ENCODE measurements around the gene POLR3H.

Gene POLR3H

DNA sequence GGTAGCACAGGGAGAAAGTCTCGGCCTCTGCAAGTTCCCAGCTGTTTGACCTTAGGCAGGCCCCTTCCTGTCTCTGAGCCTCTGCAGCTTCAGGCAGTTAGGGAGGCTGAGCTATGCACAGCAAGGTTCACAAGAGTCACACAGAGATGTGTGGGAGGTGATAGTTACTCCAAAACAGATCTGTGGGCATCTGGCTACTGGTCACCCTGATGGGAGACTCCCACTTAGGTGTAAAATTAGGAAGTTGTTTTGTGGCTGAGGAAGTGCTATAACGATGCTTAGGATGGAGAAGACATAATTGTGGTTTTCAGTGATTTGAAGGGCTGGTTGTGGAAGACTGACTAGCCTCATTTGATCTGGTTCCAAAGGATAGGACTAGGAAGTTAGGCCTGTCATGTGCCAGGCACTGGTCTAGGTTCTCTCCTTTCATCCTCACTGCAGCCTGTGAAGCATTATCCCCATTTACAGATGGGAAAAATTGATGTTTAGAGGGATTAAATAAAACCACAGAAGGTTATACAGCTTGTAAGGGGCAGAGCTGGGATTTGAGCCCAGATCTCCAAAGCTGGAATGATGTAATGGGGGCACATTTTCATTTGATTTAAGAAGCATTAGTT is 61.8 kb downstream of the POLR3H start:
- H3K4me3 ChIP-seq (ENCODE audit: control insufficient read depth, low read depth, low read length), result no peak overlapping the region
- TF ChIP-seq, protein P1, sequence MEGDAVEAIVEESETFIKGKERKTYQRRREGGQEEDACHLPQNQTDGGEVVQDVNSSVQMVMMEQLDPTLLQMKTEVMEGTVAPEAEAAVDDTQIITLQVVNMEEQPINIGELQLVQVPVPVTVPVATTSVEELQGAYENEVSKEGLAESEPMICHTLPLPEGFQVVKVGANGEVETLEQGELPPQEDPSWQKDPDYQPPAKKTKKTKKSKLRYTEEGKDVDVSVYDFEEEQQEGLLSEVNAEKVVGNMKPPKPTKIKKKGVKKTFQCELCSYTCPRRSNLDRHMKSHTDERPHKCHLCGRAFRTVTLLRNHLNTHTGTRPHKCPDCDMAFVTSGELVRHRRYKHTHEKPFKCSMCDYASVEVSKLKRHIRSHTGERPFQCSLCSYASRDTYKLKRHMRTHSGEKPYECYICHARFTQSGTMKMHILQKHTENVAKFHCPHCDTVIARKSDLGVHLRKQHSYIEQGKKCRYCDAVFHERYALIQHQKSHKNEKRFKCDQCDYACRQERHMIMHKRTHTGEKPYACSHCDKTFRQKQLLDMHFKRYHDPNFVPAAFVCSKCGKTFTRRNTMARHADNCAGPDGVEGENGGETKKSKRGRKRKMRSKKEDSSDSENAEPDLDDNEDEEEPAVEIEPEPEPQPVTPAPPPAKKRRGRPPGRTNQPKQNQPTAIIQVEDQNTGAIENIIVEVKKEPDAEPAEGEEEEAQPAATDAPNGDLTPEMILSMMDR (IDR thresholded peaks at IDR 0.05; ENCODE audit: control insufficient read depth, insufficient read depth, low read depth, low read length, missing control alignments), result no peak
- DNase-seq (ENCODE audit: low read depth), result peak; percentile 43

DNA sequence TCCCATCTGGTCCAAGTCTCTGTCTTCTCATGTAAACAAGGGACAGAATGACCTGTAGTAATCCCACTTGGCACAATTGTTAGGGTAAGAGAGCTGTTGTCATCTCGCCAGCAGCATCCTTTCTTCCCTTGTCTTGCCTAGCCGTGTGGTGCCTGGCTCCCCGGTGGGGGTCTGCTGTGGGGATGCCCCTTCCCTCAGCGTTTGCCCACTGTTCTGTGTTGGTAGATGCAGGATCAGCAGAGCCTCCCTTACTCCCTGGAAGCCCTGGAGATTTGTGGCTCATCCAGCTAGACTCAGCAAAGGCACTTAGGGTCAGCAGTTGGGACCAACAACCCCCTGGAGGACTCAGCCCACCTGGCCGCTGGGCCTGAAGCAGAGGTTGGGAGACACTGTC is 62.3 kb downstream of the POLR3H start:
- H3K4me3 ChIP-seq (ENCODE audit: control insufficient read depth, low read depth, low read length), result no peak overlapping the region
- TF ChIP-seq, protein P1 (IDR thresholded peaks at IDR 0.05; ENCODE audit: control insufficient read depth, insufficient read depth, low read depth, low read length, missing control alignments), result no peak
- DNase-seq (ENCODE audit: low read depth), result no peak

DNA sequence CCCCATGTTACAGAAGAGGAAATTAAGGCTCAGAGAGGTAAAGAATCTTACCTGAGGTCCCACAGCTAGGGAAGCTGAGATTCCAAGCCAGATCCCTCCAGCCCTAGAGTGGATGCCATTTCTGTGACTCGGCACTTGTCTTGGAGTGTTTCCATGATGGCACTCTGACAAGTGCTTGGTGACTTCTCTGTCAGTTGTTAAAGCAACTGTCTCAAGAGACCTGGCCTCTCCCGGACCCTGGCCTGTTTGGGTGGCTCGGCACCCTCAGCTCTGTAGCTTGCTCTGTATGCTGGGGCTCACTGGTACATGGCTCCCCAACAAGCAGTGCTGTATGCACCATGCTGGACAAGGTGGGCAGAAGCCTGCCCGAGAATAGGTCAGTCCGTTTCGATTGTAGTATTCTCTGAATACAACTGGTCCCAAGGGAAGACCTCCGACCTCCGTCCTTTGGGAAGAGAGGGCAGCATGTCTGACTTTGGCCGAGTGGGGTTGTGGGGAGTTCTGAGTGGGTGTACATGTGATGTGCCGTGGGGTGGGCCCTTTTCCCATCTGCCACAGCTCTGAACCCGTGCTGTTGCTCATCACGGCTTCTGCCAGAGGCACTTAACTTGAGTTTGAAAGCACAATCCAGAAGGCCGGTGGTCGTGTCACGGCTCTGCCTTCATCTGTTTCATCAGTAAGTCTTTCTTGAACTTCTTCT is 63.0 kb downstream of the POLR3H start:
- DNase-seq (ENCODE audit: low read depth), result no peak
- no peak overlapping the region for H3K4me3 ChIP-seq (ENCODE audit: control insufficient read depth, low read depth, low read length)
- TF ChIP-seq, protein P1 (IDR thresholded peaks at IDR 0.05; ENCODE audit: control insufficient read depth, insufficient read depth, low read depth, low read length, missing control alignments), result no peak

DNA sequence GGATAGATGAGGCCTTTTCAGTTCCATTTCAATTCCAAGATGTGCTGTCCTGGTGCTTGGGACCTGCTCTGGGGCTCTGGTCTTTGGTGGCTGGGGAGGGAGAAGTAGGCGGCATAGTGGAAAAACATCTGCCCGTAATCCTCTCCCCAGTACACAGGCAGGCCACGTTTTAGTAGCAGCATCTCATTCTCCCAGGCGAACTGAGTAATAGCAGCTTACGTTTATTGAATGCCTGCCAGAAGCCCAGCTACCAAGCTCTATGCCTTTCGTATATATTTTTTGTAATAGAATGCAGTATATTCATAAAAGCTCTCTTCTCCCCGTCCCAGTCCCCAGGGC is 63.9 kb downstream of the POLR3H start:
- no peak overlapping the region for H3K4me3 ChIP-seq (ENCODE audit: control insufficient read depth, low read depth, low read length)
- no peak for DNase-seq (ENCODE audit: low read depth)
- TF ChIP-seq, protein P1 (IDR thresholded peaks at IDR 0.05; ENCODE audit: control insufficient read depth, insufficient read depth, low read depth, low read length, missing control alignments), result no peak

DNA sequence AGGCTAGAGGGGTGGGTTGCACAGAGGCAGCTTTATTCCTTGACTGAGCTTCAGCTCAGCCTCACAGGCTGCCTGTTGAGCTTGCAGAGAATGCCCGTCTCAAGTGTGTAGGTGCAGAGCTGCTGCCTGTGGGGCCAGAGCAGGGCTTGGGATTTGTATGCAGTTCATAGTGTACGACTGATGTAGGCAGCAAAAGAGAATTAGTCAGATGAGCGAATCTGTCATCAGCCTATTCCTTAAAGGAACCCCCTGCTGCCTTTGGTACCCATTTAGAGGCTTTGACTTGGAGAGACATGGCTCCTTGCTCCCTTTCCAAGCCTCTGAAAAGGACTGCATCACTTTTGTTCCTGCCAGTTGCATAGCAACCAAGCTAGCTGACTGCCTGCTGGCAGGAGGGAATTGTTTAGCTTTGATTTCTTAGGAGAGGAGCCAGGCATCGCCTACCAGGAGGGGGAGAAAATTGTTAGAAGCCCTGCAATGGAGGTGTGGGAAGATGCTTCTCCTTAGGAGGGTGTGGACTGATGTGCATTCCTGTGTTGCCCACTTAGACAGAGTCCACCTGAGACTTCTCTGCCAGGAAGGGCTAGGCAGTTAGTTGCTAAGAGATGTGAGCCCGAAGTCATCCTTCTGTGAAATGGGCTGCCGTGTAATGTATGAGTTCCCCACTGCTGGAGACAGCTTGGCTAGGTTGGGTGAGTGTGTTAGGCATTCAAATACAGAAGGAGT is 64.4 kb downstream of the POLR3H start:
- DNase-seq (ENCODE audit: low read depth), result no peak

DNA sequence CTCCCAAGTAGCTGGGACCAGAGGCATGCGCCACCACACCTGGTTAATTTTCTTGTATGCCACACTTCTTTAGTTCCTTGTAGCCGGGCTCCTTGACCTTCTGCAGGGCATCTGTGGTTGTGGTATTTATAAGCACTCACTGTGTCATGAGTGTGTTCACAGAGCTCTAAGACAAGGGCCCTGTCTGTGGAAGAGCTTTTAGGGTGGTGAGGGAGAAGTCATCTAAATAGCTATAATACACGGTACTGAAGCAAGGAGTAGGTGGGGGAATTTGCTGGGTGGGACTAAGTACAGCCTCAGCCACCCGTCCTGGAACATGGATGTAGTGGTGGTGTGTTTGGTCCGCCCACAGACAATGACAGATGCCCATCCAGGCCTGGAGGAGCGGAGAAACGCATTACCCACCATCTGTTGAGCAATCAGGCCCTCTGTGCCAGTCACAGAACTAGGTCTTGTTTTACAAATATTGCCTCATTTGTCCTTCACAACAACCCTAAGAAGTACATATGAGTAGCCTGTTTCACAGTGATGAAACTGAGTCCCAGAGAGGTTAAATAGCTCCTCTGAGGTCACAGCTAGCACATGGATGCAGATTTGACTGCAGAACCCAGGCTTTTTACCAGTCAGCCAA is 65.3 kb downstream of the POLR3H start:
- TF ChIP-seq, protein P1 (IDR thresholded peaks at IDR 0.05; ENCODE audit: control insufficient read depth, insufficient read depth, low read depth, low read length, missing control alignments), result no peak
- no peak overlapping the region for H3K4me3 ChIP-seq (ENCODE audit: control insufficient read depth, low read depth, low read length)
- no peak for DNase-seq (ENCODE audit: low read depth)

More for the DNA sequence above, 64.4 kb downstream of the POLR3H start:
- no peak overlapping the region for H3K4me3 ChIP-seq (ENCODE audit: control insufficient read depth, low read depth, low read length)
- TF ChIP-seq, protein P1 (IDR thresholded peaks at IDR 0.05; ENCODE audit: control insufficient read depth, insufficient read depth, low read depth, low read length, missing control alignments), result no peak
